Measurements from ENCODE around the gene VIL1.

VIL1 gene

DNA sequence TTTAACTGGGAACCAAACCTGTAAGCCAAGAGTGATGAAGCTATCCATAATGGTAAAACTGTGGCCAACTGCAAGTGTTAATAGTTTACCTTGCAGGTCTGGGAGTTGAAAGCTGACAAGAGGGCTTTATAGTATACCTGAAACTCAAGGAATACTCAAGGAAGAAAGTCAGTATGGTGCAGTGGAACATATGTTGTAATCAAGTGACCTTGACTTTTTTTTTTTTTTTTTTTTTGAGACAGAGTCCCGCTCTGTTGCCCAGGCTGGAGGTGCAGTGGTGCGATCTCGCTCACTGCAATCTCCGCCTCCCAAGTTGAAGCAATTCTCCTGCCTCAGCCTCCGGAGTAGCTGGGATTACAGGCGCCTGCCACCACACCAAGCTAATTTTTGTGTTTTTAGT, 27.6 kb downstream of the VIL1 start:
- DNase-seq = no peak

DNA sequence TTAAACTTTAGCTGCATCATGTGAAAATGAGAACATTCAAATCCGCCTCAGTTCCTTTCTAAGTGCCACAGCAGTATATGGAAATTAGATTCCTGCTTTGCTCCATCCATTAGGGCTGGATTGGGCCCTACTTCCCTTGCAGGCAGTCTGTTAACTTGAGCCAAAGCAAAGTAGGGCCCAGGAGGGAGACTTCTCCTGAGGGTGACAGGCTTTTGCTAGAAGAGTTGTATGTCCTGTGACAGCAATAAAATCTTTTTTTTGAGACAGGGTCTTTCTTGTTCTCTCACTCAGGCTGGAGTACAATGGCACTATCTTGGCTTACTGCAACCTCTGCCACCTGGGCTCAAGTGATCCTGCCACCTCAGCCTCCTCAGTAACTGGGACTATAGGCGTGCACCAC, 28.1 kb downstream of the VIL1 start:
- no peak for DNase-seq

DNA sequence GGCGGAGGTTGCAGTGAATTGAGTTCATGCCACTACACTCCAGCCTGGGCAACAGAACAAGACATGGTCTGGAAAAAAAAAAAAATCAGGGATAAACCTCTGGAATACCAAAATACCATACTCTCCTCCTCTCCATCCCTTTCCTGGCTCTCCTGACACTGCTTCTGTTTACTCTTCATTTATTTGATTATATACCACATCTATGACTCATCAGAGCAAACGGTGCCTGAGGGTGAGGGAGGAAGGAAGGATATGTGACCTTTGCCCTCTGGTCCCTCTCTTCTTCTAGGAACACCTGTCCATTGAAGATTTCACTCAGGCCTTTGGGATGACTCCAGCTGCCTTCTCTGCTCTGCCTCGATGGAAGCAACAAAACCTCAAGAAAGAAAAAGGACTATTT, 30.0 kb downstream of the VIL1 start:
- DNase-seq = no peak

DNA sequence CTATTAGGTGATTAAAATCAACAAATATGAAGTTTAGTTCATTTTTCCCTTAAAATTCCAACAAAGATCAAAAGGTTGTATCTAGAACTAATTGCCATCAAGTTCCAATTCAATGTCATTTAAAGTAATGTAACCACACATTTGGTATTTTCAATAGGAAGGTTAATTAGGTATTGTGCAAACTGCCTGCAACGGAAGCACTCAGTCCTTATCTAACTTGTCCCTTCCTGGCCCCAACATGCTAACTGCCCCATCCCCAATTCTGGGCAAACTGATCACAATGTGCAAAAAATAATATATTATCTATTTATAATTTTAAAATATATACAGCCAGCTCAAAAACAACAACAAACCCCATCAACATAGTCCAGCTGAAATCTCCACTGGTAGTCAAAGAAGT, 33.2 kb downstream of the VIL1 start:
- no peak for DNase-seq

DNA sequence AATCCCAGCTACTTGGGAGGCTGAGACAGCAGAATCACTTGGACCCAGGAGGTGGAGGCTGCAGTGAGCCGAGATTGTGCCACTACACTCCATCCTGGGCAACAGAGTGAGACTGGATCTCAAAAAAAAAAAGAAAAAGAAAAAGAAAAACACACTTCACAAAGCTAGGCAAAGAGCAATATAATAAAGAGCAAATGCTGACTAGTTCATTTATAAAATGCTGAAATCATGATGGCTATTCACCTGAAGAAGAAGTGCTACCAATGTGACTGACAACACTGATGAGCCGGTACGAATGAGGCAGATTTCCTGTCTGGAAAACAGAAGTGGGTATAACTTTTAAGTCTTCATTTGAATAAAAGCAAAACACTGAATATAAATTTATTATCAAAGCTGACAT, 37.9 kb downstream of the VIL1 start:
- no peak for DNase-seq

DNA sequence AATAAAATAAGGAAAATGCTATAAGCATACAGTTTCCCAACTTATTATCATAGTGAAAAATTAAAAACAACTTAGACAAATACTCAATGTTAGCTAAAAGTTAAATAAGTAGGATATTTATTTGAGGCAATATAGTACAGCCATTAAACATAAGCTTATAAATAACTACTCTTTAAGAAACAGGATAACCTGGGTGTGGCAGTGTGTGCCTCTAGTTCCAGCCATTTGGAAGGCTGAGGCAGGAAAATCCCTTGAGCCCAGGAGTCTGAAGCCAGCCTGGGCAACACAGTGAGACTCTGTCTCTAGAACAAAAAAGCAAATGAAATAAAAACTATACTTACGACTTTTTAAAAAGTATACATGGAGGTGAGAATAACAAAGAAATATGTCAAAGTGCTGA, 39.7 kb downstream of the VIL1 start:
- no peak for DNase-seq

DNA sequence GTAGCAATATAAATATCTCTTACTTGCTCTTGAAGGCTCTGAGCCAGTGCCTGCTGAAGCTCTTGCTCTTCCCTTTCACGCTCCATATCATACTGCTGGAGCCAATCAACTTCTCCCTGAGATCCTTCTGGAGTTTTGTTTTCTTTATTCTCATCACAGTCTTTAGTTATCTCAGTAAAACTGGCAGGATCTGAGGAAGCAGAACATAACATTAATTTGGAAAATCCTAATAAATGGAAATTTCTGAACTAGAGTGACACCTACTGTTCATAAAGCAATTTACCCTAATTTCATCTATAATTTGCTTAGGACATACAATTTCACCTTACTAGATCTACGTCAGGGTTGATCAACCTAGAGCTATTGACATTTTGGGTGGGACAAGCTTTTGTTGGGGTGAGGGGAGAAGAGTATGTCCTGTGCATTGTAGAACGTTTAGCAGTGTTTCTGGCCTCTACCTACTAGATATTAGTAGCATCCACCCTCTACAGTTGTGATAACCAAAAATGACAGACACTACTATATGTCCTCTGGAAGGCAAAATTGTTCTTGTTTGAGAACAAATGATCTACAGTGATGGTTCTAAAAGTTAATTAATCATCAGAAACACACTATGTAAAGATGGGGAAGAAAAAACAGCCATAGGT, 47.2 kb downstream of the VIL1 start:
- DNase-seq = no peak

DNA sequence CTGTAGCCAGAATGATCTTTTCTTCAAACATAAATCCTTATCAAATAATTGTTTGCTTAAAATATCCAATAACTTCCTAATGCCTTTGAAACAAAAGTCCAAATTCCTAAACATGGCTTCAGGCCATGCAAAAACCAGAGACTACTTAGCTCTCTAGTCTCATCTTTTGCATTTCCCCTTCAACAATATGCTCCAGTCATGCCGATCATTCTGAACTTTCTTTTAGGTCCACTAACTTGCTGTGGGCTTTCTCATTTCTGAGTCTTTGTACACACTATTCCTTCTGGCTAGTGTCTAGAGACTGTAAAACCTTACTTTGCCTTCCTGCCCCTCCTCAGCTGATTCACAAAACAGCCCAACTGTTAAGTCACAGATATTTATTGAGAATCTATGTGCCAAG, 51.5 kb downstream of the VIL1 start:
- no peak for DNase-seq

DNA sequence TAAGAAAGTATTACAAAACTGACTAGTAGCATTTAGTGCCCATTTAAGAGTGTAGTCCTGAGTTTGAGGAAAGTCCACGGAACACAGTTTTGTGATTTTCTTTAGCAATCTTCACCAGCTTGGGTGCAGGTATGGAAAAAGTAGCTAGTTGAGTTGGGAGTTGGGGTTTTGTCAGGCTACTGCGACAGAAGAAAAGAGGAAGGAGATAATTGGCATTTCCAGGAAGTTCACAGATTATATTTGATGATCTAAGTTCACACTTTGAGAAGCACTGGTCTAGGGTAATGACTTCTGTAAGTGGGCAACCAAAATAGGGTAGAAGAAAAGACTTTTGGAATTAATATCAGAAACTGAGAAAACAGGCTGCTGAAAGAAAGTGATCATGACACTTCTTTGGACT, 52.1 kb downstream of the VIL1 start:
- no peak for DNase-seq

DNA sequence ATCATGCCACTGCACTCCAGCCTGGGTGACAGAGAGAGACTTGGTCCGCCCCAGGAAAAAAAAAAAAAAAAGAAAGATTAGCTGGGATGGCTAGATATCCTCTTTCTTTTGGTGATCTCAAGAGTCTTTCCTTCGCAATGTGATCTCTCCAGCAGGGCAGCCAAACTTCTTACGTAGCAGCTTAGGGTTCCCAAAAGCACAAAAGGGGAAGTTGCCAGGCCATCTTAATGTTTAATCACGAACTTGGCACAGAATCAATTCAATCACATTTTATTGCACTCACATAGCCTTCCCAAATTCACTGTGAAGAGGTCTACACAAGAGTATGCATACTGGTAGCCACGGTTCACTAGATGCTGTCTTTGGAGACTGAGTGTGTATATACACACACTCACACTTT, 53.1 kb downstream of the VIL1 start:
- no peak for DNase-seq

DNA sequence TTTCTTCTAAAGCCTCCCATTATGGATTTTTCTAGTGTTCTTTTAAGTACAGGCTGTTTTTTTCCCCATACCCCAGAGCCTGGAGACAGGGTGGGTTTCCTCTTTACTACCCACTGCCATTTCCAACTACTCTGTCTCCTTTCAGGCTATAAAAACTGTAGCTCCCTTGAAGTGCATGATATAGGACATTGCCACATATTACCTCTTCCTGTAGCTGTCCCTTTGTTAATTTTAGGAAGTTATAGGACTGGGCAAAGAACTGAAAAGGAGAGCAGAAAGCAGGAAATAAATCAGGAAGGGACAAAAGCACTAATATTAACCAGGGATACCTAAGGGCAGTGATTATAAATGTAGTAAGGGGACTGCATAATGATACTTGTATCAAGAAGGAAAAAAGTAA, 54.1 kb downstream of the VIL1 start:
- no peak for DNase-seq

DNA sequence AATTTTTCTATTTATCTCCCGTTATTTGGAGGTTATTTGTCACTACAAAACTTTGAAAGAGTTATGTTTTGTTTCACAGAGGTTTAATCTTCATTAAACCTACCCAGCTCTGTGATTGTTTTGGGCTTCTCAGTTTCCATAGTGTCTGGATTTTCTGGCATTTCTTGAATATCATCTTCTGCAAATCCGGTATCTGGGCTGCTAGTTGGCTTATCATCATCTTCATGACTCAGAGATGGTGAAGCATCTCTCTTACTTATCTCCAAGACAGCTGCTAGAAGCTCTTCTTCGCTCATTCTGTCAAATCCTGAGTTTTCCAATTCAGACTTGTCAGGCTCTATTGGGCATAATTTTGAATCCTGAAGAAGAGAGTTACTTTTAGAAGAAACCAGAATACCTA, 55.6 kb downstream of the VIL1 start:
- DNase-seq = no peak

DNA sequence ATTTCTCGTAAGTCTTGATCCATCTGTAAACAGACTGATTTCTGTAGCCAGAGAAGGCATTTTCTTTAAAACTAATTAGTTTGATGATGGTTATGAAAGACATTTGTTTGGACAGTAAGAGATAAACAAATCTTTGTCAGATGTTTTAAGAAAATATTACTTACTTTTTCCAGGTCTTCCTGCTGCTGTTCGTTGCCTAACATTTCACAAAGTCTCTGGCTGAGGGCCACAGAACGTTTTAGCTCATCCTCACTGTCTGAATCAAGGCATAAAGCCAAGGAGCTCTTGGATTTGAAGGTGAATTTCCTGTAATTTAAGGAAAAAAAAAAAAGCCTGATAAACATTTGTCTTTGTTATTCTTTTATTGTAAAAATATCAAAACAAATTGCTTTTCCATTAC, 57.8 kb downstream of the VIL1 start:
- DNase-seq = no peak

DNA sequence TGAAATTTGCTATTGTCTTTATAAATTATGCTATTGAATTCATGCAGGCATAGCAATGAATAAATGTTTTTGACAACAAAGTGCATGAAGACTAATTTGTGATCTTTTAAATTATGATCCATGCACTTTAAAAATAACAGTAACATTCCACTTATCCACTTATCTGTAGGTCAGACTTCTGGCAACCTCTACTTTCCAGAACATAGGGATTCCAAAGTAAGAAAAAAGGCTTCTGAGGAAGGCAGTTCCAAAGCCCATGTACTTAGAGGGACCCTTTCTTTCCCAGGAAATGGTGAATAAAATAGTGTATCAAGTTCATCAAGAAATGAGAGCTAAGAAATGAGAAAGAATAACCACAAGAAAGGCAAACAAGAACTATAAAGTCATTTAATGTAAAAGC, 58.3 kb downstream of the VIL1 start:
- no peak for DNase-seq

DNA sequence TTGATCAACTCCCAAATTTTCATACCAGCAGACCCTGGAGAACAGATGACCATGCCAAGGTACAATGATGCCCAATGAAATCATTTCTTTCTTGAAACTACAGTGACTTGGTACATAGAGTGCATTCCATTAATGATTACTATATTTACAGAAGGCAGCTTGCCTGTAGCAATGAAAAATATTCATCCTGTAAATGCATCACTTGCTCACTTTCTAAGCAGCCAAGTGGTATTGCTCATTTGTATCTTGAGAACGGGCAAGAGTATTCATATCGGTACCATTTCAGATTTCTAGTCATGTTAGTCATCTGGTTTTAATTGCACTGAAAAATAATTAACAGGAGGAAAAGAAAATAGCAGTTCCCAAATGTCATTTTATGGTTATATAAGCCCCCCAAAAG, 59.6 kb downstream of the VIL1 start:
- no peak for DNase-seq

DNA sequence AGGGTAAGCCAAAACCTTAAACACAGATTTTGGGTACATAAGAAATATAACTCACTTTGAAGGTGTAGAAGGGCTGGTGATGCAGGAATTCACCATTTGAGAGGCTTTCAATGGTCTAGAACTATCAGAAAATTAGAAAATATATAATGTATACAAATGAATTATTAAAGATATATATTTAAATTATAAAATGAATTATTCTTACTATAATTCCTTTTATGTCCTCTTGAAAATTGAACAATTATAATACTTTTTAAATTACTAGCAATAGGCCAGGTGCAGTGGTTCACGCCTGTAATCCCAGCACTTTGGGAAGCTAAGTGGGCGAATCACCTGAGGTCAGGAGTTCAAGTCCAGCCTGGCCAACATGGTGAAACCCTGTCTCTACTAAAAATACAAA, 60.7 kb downstream of the VIL1 start:
- DNase-seq = no peak

DNA sequence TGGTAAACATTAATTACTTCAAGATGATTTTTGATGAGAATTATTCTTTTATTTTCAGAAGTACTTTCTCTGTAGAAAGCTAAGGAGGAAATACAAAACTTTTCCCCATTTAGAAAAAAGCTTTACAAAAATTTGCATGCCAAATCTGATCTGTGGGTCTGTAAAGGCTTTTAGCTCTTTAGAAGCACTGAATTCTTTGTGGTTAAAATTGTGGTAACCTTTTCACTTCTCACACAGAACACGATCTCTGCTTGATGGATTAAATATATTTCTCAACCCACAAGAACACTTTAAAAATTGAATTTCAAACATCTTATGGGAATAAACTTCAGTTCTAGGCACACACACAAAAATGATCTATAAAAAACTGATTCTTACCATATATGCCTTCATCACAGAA, 63.7 kb downstream of the VIL1 start:
- DNase-seq = no peak

DNA sequence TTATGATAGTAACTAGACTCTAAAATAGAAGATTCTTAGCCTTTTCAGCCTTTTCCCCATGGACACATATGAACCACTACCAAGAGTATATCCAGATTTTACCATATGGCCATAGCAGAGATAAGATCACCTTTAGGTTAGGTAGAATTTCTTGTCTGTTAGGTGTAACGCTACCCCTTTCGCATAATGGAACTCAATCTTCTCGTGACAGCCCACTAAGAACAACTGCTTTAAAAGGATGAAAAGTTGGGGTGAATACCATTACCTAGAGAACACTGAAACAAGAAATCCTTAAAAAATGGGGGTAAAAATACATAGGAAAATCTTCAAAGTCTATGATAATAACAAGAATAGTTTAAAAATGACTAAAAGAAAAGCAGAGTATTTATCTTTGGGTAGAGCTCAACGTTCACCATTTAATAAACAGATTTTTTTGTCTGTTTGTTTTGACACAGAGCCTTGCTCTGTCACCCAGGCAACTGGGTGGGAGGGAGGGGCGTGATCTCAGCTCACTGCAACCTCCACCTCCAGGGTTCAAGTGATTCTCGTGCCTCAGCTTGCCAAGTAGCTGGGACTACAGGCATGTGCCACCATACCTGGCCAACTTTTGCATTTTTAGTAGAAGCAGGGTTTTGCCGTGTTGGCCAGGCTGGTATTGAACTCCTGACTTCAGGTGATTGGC, 67.2 kb downstream of the VIL1 start:
- no peak for DNase-seq

DNA sequence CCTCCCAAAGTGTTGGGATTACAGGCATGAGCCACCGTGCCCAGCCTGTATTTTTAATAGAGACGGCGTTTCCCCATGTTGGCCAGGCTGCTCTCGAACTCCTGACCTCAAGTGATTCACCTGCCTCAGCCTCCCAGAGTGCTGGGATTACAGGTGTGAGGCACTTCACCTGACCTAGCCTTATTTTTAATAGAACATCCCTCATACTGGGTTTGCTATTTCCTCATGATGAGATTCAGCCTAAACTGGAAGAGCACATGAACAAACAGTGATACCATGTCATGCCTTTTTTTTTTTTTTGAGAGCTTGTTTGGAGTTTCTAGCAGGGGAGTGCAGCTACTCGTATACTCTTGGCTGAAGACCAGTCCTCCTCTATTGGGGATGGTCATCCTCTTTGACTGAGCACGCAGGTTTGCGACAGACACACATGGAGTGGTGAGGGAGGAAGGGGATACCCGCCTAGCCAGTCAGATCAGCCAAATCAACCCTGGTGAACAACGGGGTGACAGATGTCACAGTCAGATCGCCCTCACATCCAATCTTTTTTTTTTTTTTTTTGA, 81.7 kb downstream of the VIL1 start:
- DNase-seq = no peak

DNA sequence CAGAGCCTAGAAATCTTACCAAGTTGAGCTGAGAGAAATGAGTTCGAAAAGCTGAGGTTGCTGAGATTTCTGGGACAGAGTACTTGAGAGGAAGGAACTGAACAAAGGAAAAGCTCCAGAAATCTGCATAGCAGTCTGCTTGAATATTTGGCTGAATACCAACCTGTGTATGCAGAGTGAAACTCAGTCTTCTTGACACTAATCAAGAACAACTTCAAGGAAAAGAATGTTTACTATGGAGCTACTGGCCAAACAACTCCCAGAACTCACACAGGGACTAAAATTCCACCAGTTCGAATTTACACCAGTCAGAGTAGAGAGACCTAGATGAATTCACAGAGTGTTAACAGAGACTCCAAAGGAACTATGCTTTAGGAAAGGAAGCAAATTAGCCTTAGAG, 82.7 kb downstream of the VIL1 start:
- no peak for DNase-seq
